ENCODE measurements around the gene ZFAND4.

Gene ZFAND4

DNA sequence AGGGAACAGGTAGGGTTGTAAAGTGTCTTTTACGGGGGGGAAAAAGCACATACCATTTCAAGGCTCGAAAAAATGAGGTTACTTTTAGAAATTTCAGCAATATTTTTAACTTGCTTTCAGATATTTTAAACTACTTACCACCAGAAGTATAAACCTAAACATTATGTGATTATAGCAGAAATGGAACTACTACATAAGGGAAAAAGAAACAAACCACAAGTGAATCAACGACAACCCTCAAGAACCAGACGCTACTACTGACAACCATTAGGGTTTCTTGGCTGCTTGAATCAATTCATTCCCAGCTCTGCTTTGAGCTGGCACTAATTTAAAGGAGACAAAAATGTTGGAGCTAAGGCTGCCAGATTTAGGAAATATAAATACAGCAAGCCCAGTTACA is 80.1 kb downstream of the ZFAND4 start:
- DNase-seq (ENCODE audit: low read depth): no peak

DNA sequence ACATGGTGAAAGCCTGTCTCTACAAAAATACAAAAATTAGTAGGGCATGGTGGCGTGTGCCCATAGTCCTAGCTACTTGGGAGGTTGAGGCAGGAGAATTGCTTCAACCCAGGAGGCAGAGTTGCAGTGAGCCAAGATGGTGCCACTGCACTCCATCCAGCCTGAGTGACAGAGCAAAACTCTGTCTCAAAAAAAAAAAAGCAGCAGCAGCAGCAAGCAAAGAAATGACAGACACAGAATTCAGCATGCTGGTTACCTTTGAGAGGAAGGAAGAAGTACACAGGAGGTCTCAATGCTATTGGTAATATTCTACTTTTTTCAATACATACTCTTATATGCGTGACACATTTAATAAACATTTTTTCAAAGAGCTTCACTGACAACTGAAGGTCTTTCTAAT is 81.3 kb downstream of the ZFAND4 start:
- no peak for DNase-seq (ENCODE audit: low read depth)
- no peak overlapping the region for H3K4me3 ChIP-seq (ENCODE audit: low read length)
- TF ChIP-seq, protein P1, sequence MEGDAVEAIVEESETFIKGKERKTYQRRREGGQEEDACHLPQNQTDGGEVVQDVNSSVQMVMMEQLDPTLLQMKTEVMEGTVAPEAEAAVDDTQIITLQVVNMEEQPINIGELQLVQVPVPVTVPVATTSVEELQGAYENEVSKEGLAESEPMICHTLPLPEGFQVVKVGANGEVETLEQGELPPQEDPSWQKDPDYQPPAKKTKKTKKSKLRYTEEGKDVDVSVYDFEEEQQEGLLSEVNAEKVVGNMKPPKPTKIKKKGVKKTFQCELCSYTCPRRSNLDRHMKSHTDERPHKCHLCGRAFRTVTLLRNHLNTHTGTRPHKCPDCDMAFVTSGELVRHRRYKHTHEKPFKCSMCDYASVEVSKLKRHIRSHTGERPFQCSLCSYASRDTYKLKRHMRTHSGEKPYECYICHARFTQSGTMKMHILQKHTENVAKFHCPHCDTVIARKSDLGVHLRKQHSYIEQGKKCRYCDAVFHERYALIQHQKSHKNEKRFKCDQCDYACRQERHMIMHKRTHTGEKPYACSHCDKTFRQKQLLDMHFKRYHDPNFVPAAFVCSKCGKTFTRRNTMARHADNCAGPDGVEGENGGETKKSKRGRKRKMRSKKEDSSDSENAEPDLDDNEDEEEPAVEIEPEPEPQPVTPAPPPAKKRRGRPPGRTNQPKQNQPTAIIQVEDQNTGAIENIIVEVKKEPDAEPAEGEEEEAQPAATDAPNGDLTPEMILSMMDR (IDR thresholded peaks at IDR 0.05; ENCODE audit: insufficient read depth, low read depth, low read length, missing control alignments): no peak

More for the DNA sequence above, 80.1 kb downstream of the ZFAND4 start:
- no peak overlapping the region for H3K4me3 ChIP-seq (ENCODE audit: low read length)
- TF ChIP-seq, protein P1 (IDR thresholded peaks at IDR 0.05; ENCODE audit: insufficient read depth, low read depth, low read length, missing control alignments): no peak

DNA sequence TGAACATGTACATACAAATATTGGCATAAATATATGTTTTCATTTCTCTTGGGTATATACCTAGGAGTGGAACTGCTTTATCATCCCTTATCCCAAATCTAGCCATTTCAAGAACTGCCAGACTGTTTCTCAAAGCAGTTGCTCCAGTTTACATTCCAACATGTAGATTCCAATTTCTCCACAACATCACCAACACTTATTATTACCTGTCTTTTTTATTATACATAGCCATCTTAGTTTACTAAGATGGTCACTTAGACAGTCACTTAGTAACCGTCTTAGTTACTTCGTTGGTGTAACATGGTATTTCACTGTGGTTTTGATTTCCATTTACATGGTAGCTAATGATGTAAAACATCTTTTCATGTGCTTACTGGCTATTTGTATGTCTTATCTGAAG is 82.7 kb downstream of the ZFAND4 start:
- TF ChIP-seq, protein P1 (IDR thresholded peaks at IDR 0.05; ENCODE audit: insufficient read depth, low read depth, low read length, missing control alignments): no peak
- DNase-seq (ENCODE audit: low read depth): no peak
- no peak overlapping the region for H3K4me3 ChIP-seq (ENCODE audit: low read length)

DNA sequence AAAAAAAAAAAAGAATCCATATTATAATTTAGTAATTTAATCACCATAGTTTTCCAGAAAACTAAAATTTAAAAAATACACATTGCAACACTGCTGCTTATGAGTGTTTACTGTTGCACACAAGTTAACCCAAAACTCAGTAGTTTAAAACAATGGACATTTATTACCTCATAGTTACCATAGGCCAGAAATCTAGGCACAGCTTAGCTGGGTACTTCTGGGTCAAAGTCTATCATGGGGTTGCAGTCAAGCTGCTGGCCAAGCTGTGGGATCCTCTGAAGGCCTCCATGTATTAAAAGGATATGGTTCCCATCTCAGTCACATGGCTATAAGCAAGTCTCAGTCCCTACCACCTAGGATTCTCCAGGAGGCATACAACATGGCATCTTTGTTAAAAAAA is 83.6 kb downstream of the ZFAND4 start:
- H3K4me3 ChIP-seq (ENCODE audit: low read length): no peak overlapping the region
- TF ChIP-seq, protein P1 (IDR thresholded peaks at IDR 0.05; ENCODE audit: insufficient read depth, low read depth, low read length, missing control alignments): no peak
- DNase-seq (ENCODE audit: low read depth): no peak

DNA sequence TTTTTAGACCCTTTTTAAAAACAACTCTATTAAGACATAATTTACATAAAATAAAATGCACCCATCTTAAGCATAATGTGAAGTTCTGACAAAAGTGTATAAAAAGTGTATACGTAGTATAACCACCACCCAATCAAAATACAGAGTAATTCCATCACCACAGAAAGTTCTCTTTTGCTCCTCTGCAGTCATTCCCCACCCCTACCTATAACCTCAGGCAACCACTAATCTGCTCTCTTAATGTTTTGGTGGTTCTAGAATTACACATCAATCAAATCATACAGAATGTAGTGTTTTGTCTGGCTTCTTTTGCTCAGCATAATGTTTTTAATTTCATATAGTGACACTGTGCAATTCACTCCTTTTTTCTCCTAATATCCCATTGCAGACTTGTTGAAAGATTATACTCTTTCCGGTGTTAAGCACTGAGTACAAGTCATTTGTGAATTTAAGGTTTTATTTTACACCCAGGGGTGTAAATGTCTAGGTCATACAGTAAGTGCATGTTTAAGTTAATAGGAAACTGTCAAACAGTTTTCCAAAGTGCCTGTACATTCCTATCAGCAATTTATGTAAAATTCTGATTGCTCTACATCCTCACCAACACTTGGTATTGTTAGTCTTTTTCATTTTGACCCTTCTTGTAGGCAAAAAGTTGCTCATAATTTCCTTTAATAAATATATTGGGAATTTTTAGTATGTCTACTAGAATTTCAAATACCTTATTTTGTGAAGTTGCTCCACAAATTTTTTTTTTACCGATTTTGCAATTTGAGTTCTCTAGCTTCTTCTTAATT is 86.3 kb downstream of the ZFAND4 start:
- no peak overlapping the region for H3K4me3 ChIP-seq (ENCODE audit: low read length)
- TF ChIP-seq, protein P1 (IDR thresholded peaks at IDR 0.05; ENCODE audit: insufficient read depth, low read depth, low read length, missing control alignments): no peak
- DNase-seq (ENCODE audit: low read depth): no peak

DNA sequence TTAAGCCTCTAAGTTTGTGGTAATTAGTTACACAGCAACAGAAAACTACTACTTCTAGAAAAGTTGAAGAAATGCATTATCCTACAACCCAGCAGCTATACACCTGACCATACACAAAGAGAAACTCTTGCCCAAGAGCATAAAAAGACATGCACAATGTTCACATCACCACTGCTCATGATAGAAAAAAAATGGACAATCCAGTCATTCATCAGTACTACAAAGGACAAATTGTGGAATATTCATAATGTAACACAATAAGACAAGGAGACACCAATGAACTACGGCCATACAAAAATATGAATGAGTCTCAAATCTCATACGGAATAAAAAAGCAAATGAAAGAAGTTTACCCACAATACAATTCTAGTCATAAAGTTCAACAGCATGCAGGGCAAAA is 87.4 kb downstream of the ZFAND4 start:
- DNase-seq (ENCODE audit: low read depth): no peak
- TF ChIP-seq, protein P1 (IDR thresholded peaks at IDR 0.05; ENCODE audit: insufficient read depth, low read depth, low read length, missing control alignments): no peak
- H3K4me3 ChIP-seq (ENCODE audit: low read length): no peak overlapping the region

DNA sequence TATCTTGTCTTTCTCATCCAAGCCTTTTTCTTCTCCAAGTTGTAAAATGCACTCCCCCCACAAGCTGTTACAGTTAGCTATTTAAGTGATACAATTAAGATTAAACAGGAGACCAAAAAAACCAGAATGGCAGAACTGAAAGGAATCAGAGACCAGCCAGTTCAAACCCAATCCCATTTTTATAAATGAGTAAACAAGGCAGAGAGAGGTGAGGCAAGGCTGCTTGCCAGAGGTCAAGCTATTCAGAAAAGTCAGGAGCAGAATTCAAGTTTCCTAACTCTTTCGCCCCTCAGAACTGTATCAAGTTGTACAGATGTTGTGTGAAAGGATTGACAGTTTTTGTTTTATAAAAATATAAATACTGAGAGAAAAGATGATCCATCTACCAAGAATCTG is 90.2 kb downstream of the ZFAND4 start:
- TF ChIP-seq, protein P1 (IDR thresholded peaks at IDR 0.05; ENCODE audit: insufficient read depth, low read depth, low read length, missing control alignments): no peak
- H3K4me3 ChIP-seq (ENCODE audit: low read length): no peak overlapping the region
- DNase-seq (ENCODE audit: low read depth): no peak

Measured in epithelial cell of esophagus (primary cell).